Mesendoderm (in vitro differentiated cells): Measurements from ENCODE around the gene ITFG2.
"Not testable (repeated sequence)": the region's sequence is repeated elsewhere in the genome, so short reads cannot be mapped to it uniquely, and the experiment has no call there.

Experiments used
- DNase-seq: peaks from one replicate; pipeline ENCODE4 v3.0.0; 2013
- H2AK5ac ChIP-seq: 2 replicates; pipeline ENCODE4 v1.6.1; 2013; ENCODE audit warnings: low read length, inconsistent platforms
- H2BK120ac ChIP-seq: 2 replicates; pipeline ENCODE4 v1.6.1; 2013; ENCODE audit warnings: low read depth, mild to moderate bottlenecking, low read length, moderate library complexity, mixed read lengths
- H2BK15ac ChIP-seq: replicated peaks from 2 replicates; pipeline ENCODE4 v1.6.1; 2013; ENCODE audit warnings: low read depth, mild to moderate bottlenecking, moderate library complexity
- H2BK5ac ChIP-seq: 2 replicates; pipeline ENCODE4 v1.6.1; 2013; ENCODE audit warnings: low read length, inconsistent platforms
- H3K18ac ChIP-seq: 2 replicates; pipeline ENCODE4 v1.6.1; 2013; ENCODE audit warnings: mild to moderate bottlenecking, low read length, mixed read lengths
- H3K23ac ChIP-seq: one replicate; pipeline ENCODE4 v1.6.1; 2013; ENCODE audit warnings: low read length
- H3K27ac ChIP-seq: 2 replicates; pipeline ENCODE4 v1.5.1; 2013; ENCODE audit warnings: low read depth, mild to moderate bottlenecking, inconsistent platforms, low read length, moderate library complexity
- H3K27me3 ChIP-seq: 2 replicates; pipeline ENCODE4 v1.6.1; 2013; ENCODE audit warnings: low read length, control low read depth, mild to moderate bottlenecking, inconsistent platforms; ENCODE audit not compliant: insufficient read depth, poor library complexity
- H3K36me3 ChIP-seq: 2 replicates; pipeline ENCODE4 v1.6.1; 2013; ENCODE audit warnings: low read length, inconsistent platforms; ENCODE audit not compliant: control insufficient read depth, insufficient read depth
- H3K4ac ChIP-seq: one replicate; pipeline ENCODE4 v1.6.1; 2013; ENCODE audit warnings: low read depth, mild to moderate bottlenecking, low read length, moderate library complexity
- H3K4me1 ChIP-seq: 2 replicates; pipeline ENCODE4 v1.6.1; 2013; ENCODE audit warnings: low read depth, low read length, inconsistent platforms; ENCODE audit not compliant: control insufficient read depth
- H3K4me2 ChIP-seq: 2 replicates; pipeline ENCODE4 v1.6.1; 2013; ENCODE audit warnings: low read length
- H3K4me3 ChIP-seq: 2 replicates; pipeline ENCODE4 v1.5.1; 2013; ENCODE audit warnings: mild to moderate bottlenecking, low read length
- H3K56ac ChIP-seq: one replicate; pipeline ENCODE4 v1.6.1; 2013; ENCODE audit warnings: low read length
- H3K79me1 ChIP-seq: 2 replicates; pipeline ENCODE4 v1.6.1; 2013; ENCODE audit warnings: low read length, inconsistent platforms
- H3K79me2 ChIP-seq: 2 replicates; pipeline ENCODE4 v1.6.1; 2013; ENCODE audit warnings: mild to moderate bottlenecking, low read length; ENCODE audit not compliant: control insufficient read depth, insufficient read depth
- H3K9ac ChIP-seq: 2 replicates; pipeline ENCODE4 v1.6.1; 2013; ENCODE audit warnings: low read length, inconsistent platforms
- H4K5ac ChIP-seq: one replicate; pipeline ENCODE4 v1.6.1; 2013; ENCODE audit warnings: low read length
- H4K8ac ChIP-seq: one replicate; pipeline ENCODE4 v1.6.1; 2013; ENCODE audit warnings: low read depth, mild to moderate bottlenecking, control low read depth, low read length, moderate library complexity
- WGBS: extraction: QIAGEN DNeasy Blood & Tissue Kit; methylation state at CpG from one replicate; pipeline ENCODE4 v1.1.7; 2013; ENCODE audit warnings: low lambda C conversion rate, missing lambda C conversion rate; ENCODE audit not compliant: insufficient coverage; ENCODE audit errors: extremely low coverage; 5-methylcytosine and 5-hydroxymethylcytosine counted together

The ITFG2 gene

GRCh38 chr12:2862876-2863275 lies 50.4 kb downstream of the ITFG2 start:
- H3K4ac ChIP-seq = no peak overlapping the region
- H2AK5ac ChIP-seq = no peak overlapping the region
- peaks cover 34% of the 10 kb centered on the region for H3K36me3 ChIP-seq
- no peak overlapping the region for H3K27ac ChIP-seq
- no peak overlapping the region for H4K8ac ChIP-seq
- H3K27me3 ChIP-seq = no peaks in the 10 kb centered on the region
- no peak overlapping the region for H2BK15ac ChIP-seq
- WGBS = no CpG with 5 or more reads among the region's 7 CpGs
- DNase-seq = no peak
- no peak overlapping the region for H3K4me2 ChIP-seq
- H2BK120ac ChIP-seq = no peak overlapping the region
- no peak overlapping the region for H3K23ac ChIP-seq
- no peak overlapping the region for H3K56ac ChIP-seq
- no peak overlapping the region for H3K18ac ChIP-seq
- H2BK5ac ChIP-seq = no peak overlapping the region
- no peak overlapping the region for H3K4me3 ChIP-seq
- no peak overlapping the region for H3K9ac ChIP-seq
- no peaks in the 10 kb centered on the region for H3K79me1 ChIP-seq
- no peaks in the 10 kb centered on the region for H3K79me2 ChIP-seq
- H3K4me1 ChIP-seq = no peaks in the 10 kb centered on the region
- H4K5ac ChIP-seq = no peak overlapping the region

GRCh38 chr12:2863402-2863801 lies 50.9 kb downstream of the ITFG2 start:
- H3K4me3 ChIP-seq, H3K4ac ChIP-seq, H3K9ac ChIP-seq, H2BK15ac ChIP-seq, H3K27me3 ChIP-seq, H4K8ac ChIP-seq, H3K79me1 ChIP-seq, H2BK120ac ChIP-seq, H3K23ac ChIP-seq, H3K4me2 ChIP-seq, H3K56ac ChIP-seq, H3K79me2 ChIP-seq, DNase-seq, H3K4me1 ChIP-seq, H3K18ac ChIP-seq, H3K27ac ChIP-seq, H2AK5ac ChIP-seq, H2BK5ac ChIP-seq, H4K5ac ChIP-seq: not testable (repeated sequence)
- no CpG with 5 or more reads among the region's 7 CpGs for WGBS
- H3K36me3 ChIP-seq = peaks cover 33% of the 10 kb centered on the region

- Histone ChIP-seq H3K36me3 (peaks cover 31% of the 10 kb centered on the region), H3K56ac (no peak overlapping the region), H3K27me3 (no peaks in the 10 kb centered on the region), H3K4me3 (no peak overlapping the region), H3K79me1 (no peaks in the 10 kb centered on the region), H3K79me2 (no peaks in the 10 kb centered on the region), H2BK15ac (no peak overlapping the region), H3K4me2 (no peak overlapping the region), H3K27ac (no peak overlapping the region), H2BK5ac (no peak overlapping the region), H4K5ac (no peak overlapping the region), H2AK5ac (no peak overlapping the region), H3K18ac (no peak overlapping the region), H4K8ac (no peak overlapping the region), H3K23ac (no peak overlapping the region), H3K4ac (no peak overlapping the region), H2BK120ac (no peak overlapping the region), H3K4me1 (no peaks in the 10 kb centered on the region), H3K9ac (no peak overlapping the region)
- no peak for DNase-seq
- WGBS = no CpG with 5 or more reads among the region's 9 CpGs
Measured at GRCh38 chr12:2864198-2864597, 51.7 kb downstream of the ITFG2 start.

- H3K4me2 ChIP-seq, H2BK5ac ChIP-seq, H3K18ac ChIP-seq, DNase-seq, H2BK15ac ChIP-seq, H3K23ac ChIP-seq, H3K4ac ChIP-seq, H3K27ac ChIP-seq, H3K4me1 ChIP-seq, H3K79me1 ChIP-seq, H3K27me3 ChIP-seq, H2AK5ac ChIP-seq, H4K8ac ChIP-seq, H3K56ac ChIP-seq, H2BK120ac ChIP-seq, H3K79me2 ChIP-seq, H4K5ac ChIP-seq, H3K4me3 ChIP-seq, H3K9ac ChIP-seq: not testable (repeated sequence)
- no CpG with 5 or more reads among the region's 9 CpGs for WGBS
- H3K36me3 ChIP-seq = peaks cover 32% of the 10 kb centered on the region
Measured at GRCh38 chr12:2868986-2869632, 56.6 kb downstream of the ITFG2 start.
